GM19397 (cell line): ENCODE data around the gene TATDN2.

Experiments
- ATAC-seq: cut with Tn5 transposase; IDR thresholded peaks from one replicate; pipeline ENCODE4 v1.9.1; 2021; ENCODE audit warnings: mild to moderate bottlenecking, moderate library complexity; ENCODE audit not compliant: unreplicated experiment

TATDN2 gene

DNA sequence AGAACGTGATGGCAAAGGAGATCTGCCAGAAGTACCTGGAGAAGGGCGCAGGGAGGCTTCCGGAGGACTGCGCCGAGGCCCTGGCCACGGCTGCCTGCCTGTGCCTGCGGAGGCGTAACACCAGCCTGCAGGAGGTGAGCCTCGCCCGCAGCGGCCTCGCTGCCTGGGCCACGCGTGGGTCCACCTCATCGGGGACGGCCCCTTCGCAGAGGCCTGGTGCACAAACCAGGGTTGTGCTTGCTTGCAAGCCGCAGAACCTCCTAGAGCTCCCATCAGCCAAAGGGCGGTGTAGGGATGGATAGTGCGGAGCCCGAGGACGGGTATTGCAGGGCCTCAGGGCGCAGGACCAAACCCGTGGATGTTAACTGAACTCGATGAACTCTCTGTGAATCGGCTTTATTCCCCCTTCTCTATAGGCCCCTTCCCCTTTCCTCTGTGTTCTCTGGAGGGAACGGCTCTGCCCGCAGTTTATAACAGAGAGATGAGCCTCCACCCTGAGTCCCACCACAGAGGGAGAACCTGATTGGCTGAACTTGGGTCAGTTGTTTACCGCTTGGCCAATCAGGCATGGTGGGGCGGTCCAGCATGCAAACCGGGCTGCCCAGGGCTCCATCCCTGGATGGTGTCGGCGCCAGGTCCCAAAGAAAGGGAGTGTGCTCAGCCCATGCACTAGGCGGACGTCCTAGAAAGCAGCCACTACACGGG is 13.6 kb upstream of the TATDN2 start:
- ATAC-seq: no peak

- no peak for ATAC-seq
Observed at GRCh38 chr3:10235551-10235950, 12.7 kb upstream of the TATDN2 start.

GRCh38 chr3:10238345-10239183 is 9.7 kb upstream of the TATDN2 start:
- ATAC-seq: no peak

DNA sequence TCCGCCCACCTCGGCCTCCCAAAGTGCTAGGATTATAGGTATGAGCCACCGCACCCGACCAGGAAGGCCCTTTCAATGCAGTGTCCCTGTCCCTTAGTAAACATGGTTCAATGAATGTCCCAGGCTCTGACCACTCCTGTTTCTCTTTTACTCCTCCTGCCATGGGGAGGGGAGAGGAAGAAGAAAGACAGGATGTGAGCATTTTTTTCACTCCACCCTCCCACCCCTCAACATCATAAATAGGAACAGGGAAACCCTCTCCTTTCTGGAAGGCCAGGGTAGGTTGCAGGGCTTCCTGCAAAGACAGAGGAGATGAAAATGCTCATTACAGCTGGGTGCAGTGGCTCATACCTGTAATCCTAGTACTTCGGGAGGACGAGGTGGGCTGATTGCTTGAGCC is 7.5 kb upstream of the TATDN2 start:
- no peak for ATAC-seq

- ATAC-seq: no peak
Observed at GRCh38 chr3:10242182-10243065, 5.8 kb upstream of the TATDN2 start.

DNA sequence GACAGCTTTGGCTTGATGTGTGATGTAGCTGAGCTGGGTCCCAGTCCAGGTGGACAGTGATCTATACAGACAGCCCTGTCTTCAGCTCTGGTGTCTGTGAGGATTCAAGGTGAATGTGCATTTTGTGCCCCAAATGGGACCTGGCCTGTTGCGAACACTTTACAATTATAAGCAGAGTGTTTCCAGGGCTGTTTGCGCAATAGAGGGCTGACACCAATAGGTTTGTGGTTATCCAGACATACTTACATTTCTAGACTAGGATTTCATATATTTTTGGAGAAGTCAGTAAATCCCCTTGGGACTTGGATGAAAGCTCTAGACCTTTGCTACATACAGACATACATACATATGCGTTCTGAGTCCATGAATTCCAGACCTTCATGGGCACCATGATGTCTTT is 4.2 kb upstream of the TATDN2 start:
- no peak for ATAC-seq

- ATAC-seq: no peak
Observed at GRCh38 chr3:10245081-10245712, 3.1 kb upstream of the TATDN2 start.

DNA sequence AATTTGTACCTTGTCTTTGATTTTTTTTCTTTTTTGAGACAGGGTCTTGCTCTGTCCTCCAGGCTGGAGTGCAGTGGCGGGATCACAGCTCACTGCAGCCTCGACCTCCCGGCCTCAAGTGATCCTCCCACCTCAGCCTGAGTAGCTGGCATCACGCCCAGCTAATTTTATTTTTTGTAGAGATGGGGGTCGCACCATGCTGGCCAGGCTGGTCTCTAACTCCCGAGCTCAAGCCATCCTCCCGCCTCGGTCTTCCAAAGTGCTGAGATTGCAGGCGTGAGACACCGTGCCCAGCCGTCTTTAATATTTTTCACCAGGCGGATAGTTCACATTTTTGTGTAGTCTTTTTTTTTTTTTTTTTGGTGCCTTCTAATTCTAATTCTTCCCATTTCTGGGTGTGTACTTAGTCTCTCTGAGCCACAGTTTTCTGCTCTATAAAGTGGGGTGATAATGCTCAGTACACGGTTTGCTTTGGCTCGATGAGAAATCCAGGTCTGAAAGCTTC is 528 bp upstream of the TATDN2 start:
- no peak for ATAC-seq

DNA sequence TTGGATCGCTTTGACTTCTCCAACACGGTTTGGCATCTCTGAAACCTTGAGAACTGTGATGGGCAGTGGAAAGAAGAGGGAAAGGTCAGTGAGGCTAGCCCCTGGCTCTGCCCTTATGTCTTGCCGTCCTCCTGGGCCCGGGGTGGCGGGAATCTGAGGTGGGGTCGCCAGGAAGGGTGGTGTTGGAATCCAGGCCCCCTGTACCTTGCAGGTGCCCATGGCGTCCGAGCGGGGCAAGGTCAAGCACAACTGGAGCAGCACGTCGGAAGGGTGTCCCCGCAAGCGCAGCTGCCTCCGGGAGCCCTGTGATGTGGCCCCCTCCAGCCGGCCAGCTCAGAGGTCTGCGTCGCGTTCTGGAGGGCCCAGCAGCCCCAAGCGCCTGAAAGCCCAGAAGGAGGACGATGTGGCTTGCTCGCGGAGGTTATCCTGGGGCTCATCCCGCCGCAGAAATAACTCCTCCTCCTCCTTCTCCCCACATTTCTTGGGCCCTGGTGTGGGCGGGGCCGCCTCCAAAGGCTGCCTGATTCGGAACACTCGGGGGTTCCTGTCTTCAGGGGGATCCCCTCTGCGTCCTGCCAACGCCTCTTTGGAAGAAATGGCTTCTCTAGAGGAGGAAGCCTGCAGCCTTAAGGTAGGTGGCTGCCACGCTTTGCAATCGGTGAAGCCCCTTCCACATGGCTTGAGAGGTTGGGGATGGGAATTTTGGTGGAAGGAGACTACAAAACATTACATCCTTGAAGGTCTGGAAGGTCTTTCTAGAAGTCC is 907 bp downstream of the TATDN2 start:
- no peak for ATAC-seq

DNA sequence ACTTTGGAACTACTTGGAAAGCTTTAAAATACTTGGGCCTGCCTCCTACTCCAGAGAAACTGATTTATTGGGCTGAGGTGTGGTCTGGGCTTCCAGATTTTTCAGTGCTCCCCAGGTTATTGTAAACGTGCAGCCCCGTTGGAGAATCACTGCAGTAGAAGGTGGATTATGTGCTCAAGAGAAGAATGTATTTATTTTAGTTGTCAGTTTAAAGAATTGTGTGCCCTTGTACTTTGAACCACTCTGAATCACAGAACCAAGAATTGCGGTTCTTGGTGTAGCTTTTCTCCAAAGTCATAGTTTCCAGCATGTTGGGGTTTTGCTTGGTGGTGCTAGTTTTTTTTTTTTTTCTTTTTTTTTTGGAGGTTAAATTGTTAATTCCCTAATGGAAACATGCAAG is 1.6 kb downstream of the TATDN2 start:
- no peak for ATAC-seq

DNA sequence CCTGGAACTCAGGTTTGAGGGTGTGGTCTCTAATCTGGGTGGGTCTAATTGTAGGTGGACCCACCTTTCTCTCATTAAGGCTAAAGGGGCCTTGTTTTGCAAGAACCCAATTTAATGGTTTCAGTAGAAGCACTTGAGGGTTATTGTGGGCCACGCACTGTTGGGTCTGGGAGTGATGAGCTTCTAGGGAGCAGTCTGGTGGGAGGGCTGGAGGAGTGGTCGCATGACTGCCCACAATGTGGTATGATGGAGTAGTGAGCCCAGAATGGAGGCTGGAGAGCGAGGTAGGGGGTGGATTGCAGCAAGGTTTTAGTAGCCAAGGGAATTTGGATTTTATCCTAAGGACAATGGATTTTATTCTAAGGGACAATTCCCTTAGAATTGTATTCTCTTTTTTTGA is 2.7 kb downstream of the TATDN2 start:
- no peak for ATAC-seq

DNA sequence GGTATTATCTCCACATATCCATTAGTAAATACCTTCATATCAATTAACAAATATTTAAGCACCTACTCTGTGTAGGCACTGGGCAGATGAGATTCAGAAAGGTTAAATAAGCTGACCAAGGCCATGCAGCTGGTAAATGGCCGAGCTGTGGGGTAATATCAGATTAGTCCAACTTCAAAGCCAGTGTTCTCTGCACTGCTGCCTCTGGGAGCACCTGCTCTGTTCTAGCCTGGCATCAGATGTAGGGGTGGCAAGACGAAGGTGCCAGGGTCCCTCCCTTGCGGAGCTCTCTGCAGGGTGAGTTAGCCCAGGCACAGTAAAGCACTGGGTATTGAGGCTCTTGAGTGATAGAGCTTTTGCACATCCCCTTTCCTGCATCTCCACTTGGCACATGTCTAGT is 5.5 kb downstream of the TATDN2 start:
- no peak for ATAC-seq

- no peak for ATAC-seq
Observed at GRCh38 chr3:10255835-10256234, 7.6 kb downstream of the TATDN2 start.

GRCh38 chr3:10259036-10259435 is 10.8 kb downstream of the TATDN2 start:
- ATAC-seq: no peak

DNA sequence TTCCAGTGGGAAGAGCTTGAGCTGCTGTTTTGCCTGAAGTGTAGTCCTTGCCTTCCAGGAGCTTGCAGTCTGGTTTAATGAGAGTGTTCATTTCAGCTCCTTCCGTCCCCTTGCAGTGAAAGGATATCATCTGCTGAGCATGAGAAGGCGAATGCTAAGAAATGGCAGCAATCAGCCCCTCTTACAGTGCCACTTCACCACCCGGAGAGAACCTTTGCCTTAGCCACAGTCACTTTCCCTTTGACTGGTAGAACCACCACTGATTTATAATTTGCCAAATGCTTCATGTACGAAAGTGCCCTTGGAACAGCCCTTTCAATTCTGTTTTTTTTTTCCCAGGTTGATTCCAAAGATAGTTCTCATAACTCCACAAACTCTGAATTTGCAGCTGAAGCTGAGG is 11.5 kb downstream of the TATDN2 start:
- no peak for ATAC-seq

DNA sequence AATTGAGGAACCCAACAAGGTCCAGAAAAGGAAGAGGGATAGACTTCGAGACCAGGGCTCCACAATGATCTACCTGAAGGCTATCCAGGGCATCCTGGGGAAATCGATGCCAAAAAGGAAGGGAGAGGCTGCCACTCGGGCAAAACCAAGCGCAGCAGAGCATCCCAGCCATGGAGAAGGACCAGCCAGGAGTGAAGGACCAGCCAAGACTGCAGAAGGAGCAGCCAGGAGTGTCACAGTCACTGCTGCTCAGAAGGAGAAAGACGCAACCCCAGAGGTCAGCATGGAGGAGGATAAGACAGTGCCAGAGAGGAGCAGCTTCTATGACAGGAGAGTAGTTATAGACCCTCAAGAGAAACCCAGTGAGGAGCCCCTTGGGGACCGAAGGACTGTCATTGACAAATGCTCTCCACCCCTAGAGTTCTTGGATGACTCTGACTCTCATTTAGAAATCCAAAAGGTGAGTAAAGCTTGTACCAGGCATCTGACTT is 12.0 kb downstream of the TATDN2 start:
- ATAC-seq: no peak

DNA sequence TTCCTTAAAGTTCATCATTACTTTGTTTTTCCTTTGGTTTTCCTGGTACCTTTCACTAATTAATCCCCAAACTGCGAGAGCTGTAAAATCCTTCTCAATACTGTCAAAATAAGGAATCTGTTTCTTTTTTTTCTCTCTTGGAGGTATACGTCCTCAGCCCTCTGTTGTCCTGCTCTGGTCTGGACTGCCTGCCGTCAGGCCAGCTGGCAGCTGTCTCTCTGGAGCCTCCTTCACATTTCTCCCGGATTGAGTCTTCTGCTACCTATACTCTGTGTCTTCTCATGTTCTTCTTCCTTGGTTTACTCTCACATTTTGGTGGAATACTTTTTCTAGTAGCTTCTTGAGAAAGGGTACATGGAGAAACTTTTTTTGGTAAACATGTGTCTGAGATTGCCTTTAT is 13.8 kb downstream of the TATDN2 start:
- no peak for ATAC-seq

GRCh38 chr3:10263646-10264363 is 15.5 kb downstream of the TATDN2 start:
- no peak for ATAC-seq

- ATAC-seq: no peak
Observed at GRCh38 chr3:10265833-10266232, 17.6 kb downstream of the TATDN2 start.
